ENCODE results near the gene THOC1. TPM values are rescaled to one million over a fixed set of nuclear protein-coding genes. Genes with fewer than 3 reads are reported as not detected.

Gene THOC1
- total RNA-seq, 1 experiment from 2014 or later, result 74.5 TPM

DNA sequence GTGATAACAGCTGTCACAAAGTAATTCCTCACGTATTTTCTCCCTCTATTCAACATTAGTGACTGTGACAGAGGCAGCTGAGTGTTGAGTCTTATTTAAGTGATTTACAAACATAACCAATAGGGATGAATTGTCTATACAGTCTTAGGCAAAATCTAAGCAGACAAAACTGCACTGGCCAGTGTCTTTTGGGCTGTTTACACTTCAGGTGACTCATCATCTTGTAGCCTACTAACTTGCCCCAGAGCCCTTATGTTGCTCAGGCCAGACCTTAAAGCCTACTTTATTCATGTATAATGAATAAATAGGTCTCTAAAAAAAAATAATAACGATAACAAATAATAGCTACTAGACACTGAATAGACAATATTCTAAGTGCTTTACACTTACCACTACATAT lies 17.2 kb downstream of the THOC1 start:
- Histone ChIP-seq H3K27me3 (ENCODE audit: insufficient read depth, low read length) (no peaks in the 10 kb centered on the region), H3K79me1 (ENCODE audit: insufficient read depth, low read depth, low read length, poor library complexity, severe bottlenecking) (no peaks in the 10 kb centered on the region), H4K20me1 (ENCODE audit: control insufficient read depth, insufficient read depth, insufficient read length) (no peaks in the 10 kb centered on the region), H3K4me1 (ENCODE audit: insufficient read depth, low read length) (no peaks in the 10 kb centered on the region), H3K23me2 (ENCODE audit: insufficient read length, low read depth, low read length, poor library complexity, severe bottlenecking) (no peaks in the 10 kb centered on the region), H3K4me2 (ENCODE audit: insufficient read depth, insufficient read length, low read length) (no peak overlapping the region), H2AK5ac (ENCODE audit: insufficient read length, low read length) (no peak overlapping the region), H3K23ac (ENCODE audit: insufficient read length, low read depth, low read length) (no peak overlapping the region), H2AFZ (ENCODE audit: low read length) (no peak overlapping the region), H4K91ac (ENCODE audit: insufficient read length, low read depth, low read length) (no peak overlapping the region), H2BK20ac (ENCODE audit: low read depth, low read length, poor library complexity, severe bottlenecking) (no peak overlapping the region), H4K5ac (ENCODE audit: insufficient read length, low read depth, low read length) (no peak overlapping the region), H2BK5ac (ENCODE audit: insufficient read length, low read length) (no peak overlapping the region), H2BK12ac (ENCODE audit: insufficient read length, low read depth, low read length) (no peak overlapping the region), H2BK15ac (ENCODE audit: low read depth, low read length) (no peak overlapping the region), H3K18ac (ENCODE audit: insufficient read length, low read depth, low read length) (no peak overlapping the region), H3K56ac (ENCODE audit: insufficient read length, low read depth, low read length) (no peak overlapping the region), H3K27ac (ENCODE audit: insufficient read length, low read depth, low read length) (no peak overlapping the region), H2BK120ac (ENCODE audit: low read depth, low read length, poor library complexity, severe bottlenecking) (no peak overlapping the region), H3K9ac (ENCODE audit: extremely low read depth, insufficient read length, low read length) (no peak overlapping the region), H3T11ph (ENCODE audit: low read length) (no peak overlapping the region), H3K9me3 (ENCODE audit: control insufficient read depth, low read depth, low read length) (no peaks in the 10 kb centered on the region), H4K8ac (replicated peaks; ENCODE audit: insufficient read length, low read depth, low read length) (no peak overlapping the region), H3K79me2 (ENCODE audit: insufficient read depth, low read length) (no peaks in the 10 kb centered on the region), H3K4ac (ENCODE audit: low read depth, low read length) (no peak overlapping the region), H3K14ac (ENCODE audit: insufficient read depth, low read length) (no peak overlapping the region)
- no CpG with 5 or more reads among the region's 2 CpGs for WGBS (ENCODE audit: extremely low coverage, insufficient read length, low lambda C conversion rate)
- TF ChIP-seq, protein P1, sequence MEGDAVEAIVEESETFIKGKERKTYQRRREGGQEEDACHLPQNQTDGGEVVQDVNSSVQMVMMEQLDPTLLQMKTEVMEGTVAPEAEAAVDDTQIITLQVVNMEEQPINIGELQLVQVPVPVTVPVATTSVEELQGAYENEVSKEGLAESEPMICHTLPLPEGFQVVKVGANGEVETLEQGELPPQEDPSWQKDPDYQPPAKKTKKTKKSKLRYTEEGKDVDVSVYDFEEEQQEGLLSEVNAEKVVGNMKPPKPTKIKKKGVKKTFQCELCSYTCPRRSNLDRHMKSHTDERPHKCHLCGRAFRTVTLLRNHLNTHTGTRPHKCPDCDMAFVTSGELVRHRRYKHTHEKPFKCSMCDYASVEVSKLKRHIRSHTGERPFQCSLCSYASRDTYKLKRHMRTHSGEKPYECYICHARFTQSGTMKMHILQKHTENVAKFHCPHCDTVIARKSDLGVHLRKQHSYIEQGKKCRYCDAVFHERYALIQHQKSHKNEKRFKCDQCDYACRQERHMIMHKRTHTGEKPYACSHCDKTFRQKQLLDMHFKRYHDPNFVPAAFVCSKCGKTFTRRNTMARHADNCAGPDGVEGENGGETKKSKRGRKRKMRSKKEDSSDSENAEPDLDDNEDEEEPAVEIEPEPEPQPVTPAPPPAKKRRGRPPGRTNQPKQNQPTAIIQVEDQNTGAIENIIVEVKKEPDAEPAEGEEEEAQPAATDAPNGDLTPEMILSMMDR (conservative IDR thresholded peaks at IDR 0.05), result no peak
- H3K9me3 Mint-ChIP-seq, result no peaks in the 10 kb centered on the region
- H3K27ac Mint-ChIP-seq, result no peak overlapping the region
- H3K36me3 Mint-ChIP-seq (ENCODE audit: insufficient read depth in 1 of 3, low read depth in 3 of 3), result peaks cover 17 to 78% (median 75%) of the 10 kb centered on the region in 3 experiments; a peak in 6 of 7 replicates
- no peaks in the 10 kb centered on the region for H3K4me1 Mint-ChIP-seq
- no peak for DNase-seq
- H3K4me3 Mint-ChIP-seq, result no peak overlapping the region
- no peaks in the 10 kb centered on the region for H3K27me3 Mint-ChIP-seq (ENCODE audit: low read depth)

All from H9 (cell line).